Mesodermal cell (in vitro differentiated cells): Measurements from ENCODE around the gene TCF7L1.
A peak's percentile ranks its signal among the peaks of the same experiment; 100 is the strongest.

Experiments
- H3K27ac ChIP-seq: 2 replicates; pipeline ENCODE4 v1.7.0; 2013; ENCODE audit warnings: mild to moderate bottlenecking, low read depth, low read length, moderate library complexity; ENCODE audit not compliant: severe bottlenecking
- H3K36me3 ChIP-seq: 2 replicates; pipeline ENCODE4 v1.7.1; 2013; ENCODE audit warnings: mild to moderate bottlenecking, low read length, moderate library complexity; ENCODE audit not compliant: control insufficient read depth, insufficient read depth
- H3K4me1 ChIP-seq: one replicate; pipeline ENCODE4 v1.7.1; 2013; ENCODE audit warnings: mild to moderate bottlenecking, low read length; ENCODE audit not compliant: insufficient read depth, control insufficient read depth, poor library complexity, severe bottlenecking
- H3K4me3 ChIP-seq: 2 replicates; pipeline ENCODE4 v1.7.0; 2013; ENCODE audit warnings: low read length, control low read depth, mild to moderate bottlenecking; ENCODE audit not compliant: insufficient read depth, poor library complexity, severe bottlenecking; ENCODE audit errors: extremely low read depth
- H3K9me3 ChIP-seq: 2 replicates; pipeline ENCODE4 v1.7.1; 2013; ENCODE audit warnings: mild to moderate bottlenecking, low read length, moderate library complexity; ENCODE audit not compliant: control insufficient read depth
- WGBS, 2 experiments: methylation state at CpG; one replicate each; pipeline ENCODE4 v1.1.5; 2013; ENCODE audit warnings: missing lambda C conversion rate in 2 of 2; ENCODE audit not compliant: insufficient coverage in 2 of 2; 5-methylcytosine and 5-hydroxymethylcytosine counted together

The TCF7L1 gene

GRCh38 chr2:85132397-85132796, 795 bp upstream of the TCF7L1 start:
- H3K4me3 ChIP-seq = peak overlapping the region; percentile 54
- 34 to 52% methylated on average over 8 to 13 of the region's 14 CpGs for WGBS, 2 experiments
- H3K9me3 ChIP-seq = no peaks in the 10 kb centered on the region
- no peak overlapping the region for H3K27ac ChIP-seq
- peaks cover 10% of the 10 kb centered on the region for H3K4me1 ChIP-seq
- peaks cover 12% of the 10 kb centered on the region for H3K36me3 ChIP-seq

- Histone ChIP-seq H3K27ac (no peak overlapping the region), H3K4me3 (peak overlapping the region; percentile 90), H3K9me3 (no peaks in the 10 kb centered on the region), H3K36me3 (peaks cover 22% of the 10 kb centered on the region), H3K4me1 (peaks cover 10% of the 10 kb centered on the region)
- WGBS, 2 experiments = 0% methylated on average over 18 to 57 of the region's 57 CpGs
These were observed 611 bp downstream of the TCF7L1 start for GRCh38 chr2:85133751-85134254.

GRCh38 chr2:85134255-85134895, 1.2 kb downstream of the TCF7L1 start:
- 0% methylated on average over 32 to 41 of the region's 45 CpGs for WGBS, 2 experiments
- Histone ChIP-seq H3K9me3 (no peaks in the 10 kb centered on the region), H3K4me3 (peak overlapping the region; percentile 90), H3K36me3 (peaks cover 22% of the 10 kb centered on the region), H3K27ac (no peak overlapping the region), H3K4me1 (peaks cover 10% of the 10 kb centered on the region)

GRCh38 chr2:85134896-85135659, 1.9 kb downstream of the TCF7L1 start:
- peaks cover 27% of the 10 kb centered on the region for H3K36me3 ChIP-seq
- no peaks in the 10 kb centered on the region for H3K9me3 ChIP-seq
- 2 to 3% methylated on average over 36 to 40 of the region's 46 CpGs for WGBS, 2 experiments
- H3K4me3 ChIP-seq = peak overlapping the region; percentile 90
- peaks cover 10% of the 10 kb centered on the region for H3K4me1 ChIP-seq
- no peak overlapping the region for H3K27ac ChIP-seq

- Histone ChIP-seq H3K9me3 (no peaks in the 10 kb centered on the region), H3K27ac (no peak overlapping the region), H3K4me1 (peaks cover 10% of the 10 kb centered on the region), H3K36me3 (peaks cover 32% of the 10 kb centered on the region), H3K4me3 (peak overlapping the region; percentile 90)
- 0 to 15% methylated on average over 2 to 4 of the region's 4 CpGs for WGBS, 2 experiments
These were observed 2.4 kb downstream of the TCF7L1 start for GRCh38 chr2:85135660-85135914.

GRCh38 chr2:85137156-85137555, 4.0 kb downstream of the TCF7L1 start:
- peaks cover 10% of the 10 kb centered on the region for H3K4me1 ChIP-seq
- H3K27ac ChIP-seq = no peak overlapping the region
- no peaks in the 10 kb centered on the region for H3K9me3 ChIP-seq
- H3K4me3 ChIP-seq = no peak overlapping the region
- H3K36me3 ChIP-seq = peaks cover 47% of the 10 kb centered on the region
- WGBS, 2 experiments = no CpG with 5 or more reads among the region's 1 CpG

- Histone ChIP-seq H3K4me3 (no peak overlapping the region), H3K4me1 (peaks cover 9% of the 10 kb centered on the region), H3K27ac (no peak overlapping the region), H3K9me3 (no peaks in the 10 kb centered on the region), H3K36me3 (peaks cover 54% of the 10 kb centered on the region)
- 94 to 96% methylated on average over 4 to 5 of the region's 8 CpGs for WGBS, 2 experiments
These were observed 10.4 kb downstream of the TCF7L1 start for GRCh38 chr2:85143463-85144082.

GRCh38 chr2:85145116-85145820, 12.1 kb downstream of the TCF7L1 start:
- no peak overlapping the region for H3K27ac ChIP-seq
- peaks cover 9% of the 10 kb centered on the region for H3K4me1 ChIP-seq
- H3K9me3 ChIP-seq = no peaks in the 10 kb centered on the region
- peaks cover 51% of the 10 kb centered on the region for H3K36me3 ChIP-seq
- no peak overlapping the region for H3K4me3 ChIP-seq
- WGBS, 2 experiments = 80 to 96% methylated on average over 1 to 3 of the region's 4 CpGs

- H3K4me1 ChIP-seq = peaks cover 15% of the 10 kb centered on the region
- no peaks in the 10 kb centered on the region for H3K9me3 ChIP-seq
- H3K4me3 ChIP-seq = no peak overlapping the region
- 50% methylated on average over 2 of the region's 2 CpGs for WGBS, 2 experiments
- no peak overlapping the region for H3K27ac ChIP-seq
- peaks cover 32% of the 10 kb centered on the region for H3K36me3 ChIP-seq
These were observed 15.0 kb downstream of the TCF7L1 start for GRCh38 chr2:85148190-85148589.

GRCh38 chr2:85151026-85151425, 17.8 kb downstream of the TCF7L1 start:
- peaks cover 14% of the 10 kb centered on the region for H3K4me1 ChIP-seq
- 60% methylated on average over 1 of the region's 1 CpG; no CpG with 5 or more reads in 1 of the 2 experiments for WGBS, 2 experiments
- peaks cover 23% of the 10 kb centered on the region for H3K36me3 ChIP-seq
- no peak overlapping the region for H3K27ac ChIP-seq
- H3K9me3 ChIP-seq = no peaks in the 10 kb centered on the region
- H3K4me3 ChIP-seq = no peak overlapping the region
